CD4-positive, alpha-beta T cell (primary cell): Measurements from ENCODE around the gene FGD5. TPM values are rescaled to one million over a fixed set of nuclear protein-coding genes. Genes with fewer than 3 reads are reported as not detected.

ENCODE experiments used
- ATAC-seq: fragments of 200-7000 bp; cut with Tn5 transposase; one replicate; pipeline ENCODE4 v1.10.0; 2022; ENCODE audit warnings: mild to moderate bottlenecking; ENCODE audit not compliant: poor library complexity
- CTCF ChIA-PET: fragments of 350-600 bp; sonication (Branson Sonifier 250); formaldehyde crosslinking; loops from one replicate; lab custom pipeline; 2021; ENCODE audit warnings: antibody characterized with exemption, inconsistent platforms; lab: Charles Lee
- POLR2A ChIA-PET: fragments of 350-600 bp; sonication (Branson Sonifier 250); formaldehyde crosslinking; loops from one replicate; lab custom pipeline; 2021; ENCODE audit warnings: antibody characterized with exemption, inconsistent platforms; lab: Charles Lee
- DNase-seq, 14 experiments: peaks; one replicate each; pipeline ENCODE4 v3.0.0-alpha.2; 2013 to 2020; ENCODE audit warnings: mixed read lengths in 2 of 14
- H3K27ac ChIP-seq, 2 donors: one replicate each; pipeline versions ENCODE4 v1.5.1 to v1.7.0; 2013; ENCODE audit warnings: low read length in 2 of 2, low read depth in 1 of 2, mild to moderate bottlenecking in 1 of 2
- H3K27me3 ChIP-seq, 2 experiments: 1 replicate in 1 of 2; 2 replicates in 1 of 2; pipeline versions ENCODE4 v1.6.1 to v1.7.0; 2013; ENCODE audit warnings: low read length in 2 of 2, control low read depth in 1 of 2, mild to moderate bottlenecking in 1 of 2, moderate library complexity in 1 of 2; ENCODE audit not compliant: insufficient read depth in 2 of 2, control insufficient read depth in 1 of 2
- H3K36me3 ChIP-seq: one replicate; pipeline ENCODE4 v1.6.1; 2013; ENCODE audit warnings: low read length, control low read depth; ENCODE audit not compliant: insufficient read depth
- H3K4me1 ChIP-seq: one replicate; pipeline ENCODE4 v1.6.1; 2013; ENCODE audit warnings: low read length, control low read depth; ENCODE audit not compliant: insufficient read depth
- H3K4me3 ChIP-seq: one replicate; pipeline ENCODE4 v1.5.1; 2013; ENCODE audit warnings: mild to moderate bottlenecking, low read length, moderate library complexity
- H3K9me3 ChIP-seq, 2 experiments: 1 replicate in 1 of 2; 2 replicates in 1 of 2; pipeline versions ENCODE4 v1.6.1 to v1.7.0; 2013; ENCODE audit warnings: low read length in 2 of 2, mild to moderate bottlenecking in 2 of 2, control low read depth in 1 of 2, moderate library complexity in 1 of 2; ENCODE audit not compliant: control insufficient read depth in 1 of 2, insufficient read depth in 1 of 2
- H3K27ac Mint-ChIP-seq: one replicate; pipeline ENCODE4 v1.8.0; 2020; ENCODE audit warnings: mixed read lengths
- H3K27me3 Mint-ChIP-seq: one replicate; pipeline ENCODE4 v1.8.0; 2021; ENCODE audit warnings: mixed read lengths
- H3K36me3 Mint-ChIP-seq: one replicate; pipeline ENCODE4 v1.8.0; 2021; ENCODE audit warnings: low read depth, mixed read lengths
- H3K4me1 Mint-ChIP-seq: one replicate; pipeline ENCODE4 v1.8.0; 2021; ENCODE audit warnings: low read depth, mixed read lengths
- H3K4me3 Mint-ChIP-seq: one replicate; pipeline ENCODE4 v1.8.0; 2020; ENCODE audit warnings: mild to moderate bottlenecking, mixed read lengths
- H3K9me3 Mint-ChIP-seq: one replicate; pipeline ENCODE4 v1.8.0; 2020; ENCODE audit warnings: mixed read lengths
- CTCF ChIP-seq: fragments of 200-600 bp; IDR thresholded peaks from one replicate; pipeline ENCODE4 v1.8.0; 2022; ENCODE audit warnings: antibody characterized with exemption, mild to moderate bottlenecking
- intact Hi-C, 2 experiments: fragments of 100-400 bp; cut with DNase I in 1 of 2; cut with micrococcal nuclease in 1 of 2; formaldehyde crosslinking; loops; one replicate each; pipeline versions ENCODE4 v1.15.1 to v1.9.0; 2023 to 2025; cut with DNase I, micrococcal nuclease
- total RNA-seq, 174 experiments: library from RNA in 2 of 174; stranded (reverse) in 2 of 174; gene quantifications; one replicate each; pipeline ENCODE4 v1.2.3 and lab custom pipeline; 2021 to 2026

The FGD5 gene
- total RNA-seq, 2 experiments from 2014 or later, result not detected

- H3K4me1 Mint-ChIP-seq, result peaks cover 54% of the 10 kb centered on the region
- intact Hi-C loops, result no loop called here
Measured at GRCh38 chr3:14879211-14879874, 60.6 kb downstream of the FGD5 start.

GRCh38 chr3:14880447-14881106 is 61.8 kb downstream of the FGD5 start:
- intact Hi-C loops, result no loop called here
- peaks cover 67% of the 10 kb centered on the region for H3K4me1 ChIP-seq
- H3K27ac ChIP-seq, result no peak overlapping the region
- Mint-ChIP-seq H3K36me3 (no peaks in the 10 kb centered on the region), H3K27me3 (no peaks in the 10 kb centered on the region), H3K9me3 (no peaks in the 10 kb centered on the region), H3K27ac (peak overlapping the region; percentile 14), H3K4me3 (peak overlapping the region; percentile 18), H3K4me1 (peaks cover 66% of the 10 kb centered on the region)
- no peaks in the 10 kb centered on the region for H3K27me3 ChIP-seq
- ATAC-seq (no peak), DNase-seq (peak in 2 of 14 experiments; percentile 29 to 30)
- no peaks in the 10 kb centered on the region for H3K36me3 ChIP-seq
- TF ChIP-seq CTCF, result no peak
- CTCF ChIA-PET, result no interaction called here
- no peaks in the 10 kb centered on the region for H3K9me3 ChIP-seq
- POLR2A ChIA-PET, result no interaction called here
- H3K4me3 ChIP-seq, result no peak overlapping the region

More at GRCh38 chr3:14879211-14879874, 60.6 kb downstream of the FGD5 start:
- no peaks in the 10 kb centered on the region for H3K36me3 ChIP-seq
- no peaks in the 10 kb centered on the region for H3K36me3 Mint-ChIP-seq
- H3K4me1 ChIP-seq, result peaks cover 55% of the 10 kb centered on the region
- H3K27ac ChIP-seq, result no peak overlapping the region
- H3K27me3 ChIP-seq, result no peaks in the 10 kb centered on the region
- no peak for TF ChIP-seq CTCF
- H3K9me3 ChIP-seq, result peaks cover 0 to under 1% of the 10 kb centered on the region in 2 experiments
- no peaks in the 10 kb centered on the region for H3K9me3 Mint-ChIP-seq
- no peak overlapping the region for H3K4me3 ChIP-seq
- peak; percentile 21 to 69 (median 40) for DNase-seq
- ATAC-seq, result peak; percentile 81
- no peaks in the 10 kb centered on the region for H3K27me3 Mint-ChIP-seq
- ChIA-PET POLR2A (interaction anchor here (1.4 kb wide), 1 partner anchor 11 kb away, joined by 5 read pairs; no protein-coding TSS in a partner anchor), CTCF (no interaction called here)
- peak overlapping the region; percentile 5 for H3K4me3 Mint-ChIP-seq
- H3K27ac Mint-ChIP-seq, result peak overlapping the region; percentile 42

- no peak overlapping the region for H3K27ac Mint-ChIP-seq
- H3K4me1 ChIP-seq, result peaks cover 73% of the 10 kb centered on the region
- ATAC-seq, result no peak
- H3K27ac ChIP-seq, result no peak overlapping the region
- no peaks in the 10 kb centered on the region for H3K27me3 ChIP-seq
- H3K36me3 ChIP-seq, result no peaks in the 10 kb centered on the region
- CTCF ChIA-PET, result no interaction called here
- no peaks in the 10 kb centered on the region for H3K27me3 Mint-ChIP-seq
- H3K4me3 ChIP-seq, result no peak overlapping the region
- POLR2A ChIA-PET, result interaction anchor here (0.8 to 1.1 kb wide), 3 partner anchors 10 to 21 kb away, joined by 3 read pairs; no protein-coding TSS in a partner anchor
- no peaks in the 10 kb centered on the region for H3K9me3 ChIP-seq
- no peak for TF ChIP-seq CTCF
- intact Hi-C loops, result no loop called here
- peaks cover 74% of the 10 kb centered on the region for H3K4me1 Mint-ChIP-seq
- H3K4me3 Mint-ChIP-seq, result peak overlapping the region; percentile 0
- no peaks in the 10 kb centered on the region for H3K9me3 Mint-ChIP-seq
- H3K36me3 Mint-ChIP-seq, result no peaks in the 10 kb centered on the region
- no peak for DNase-seq
Measured at GRCh38 chr3:14883226-14883625, 64.5 kb downstream of the FGD5 start.
